Measurements from ENCODE around the gene OR2J2.
"Not testable (repeated sequence)": the region's sequence is repeated elsewhere in the genome, so short reads cannot be mapped to it uniquely, and the experiment has no call there.

The OR2J2 gene

GRCh38 chr6:29170607-29171006 lies at the start of gene OR2J2:
Gene OR2J2, plus strand, starts transcription at chr6:29170907. Its CDS starts 2,729 bp downstream, at chr6:29173636.
- not testable (repeated sequence) for DNase-seq

- no peak for DNase-seq
Observed at GRCh38 chr6:29129326-29130012, 41.2 kb upstream of the OR2J2 start.

- no peak for DNase-seq
Observed at GRCh38 chr6:29130644-29131043, 40.1 kb upstream of the OR2J2 start.

GRCh38 chr6:29131691-29132090 lies 39.0 kb upstream of the OR2J2 start:
- no peak for DNase-seq

GRCh38 chr6:29137724-29138123 lies 33.0 kb upstream of the OR2J2 start:
- DNase-seq: no peak

GRCh38 chr6:29141606-29142005 lies 29.1 kb upstream of the OR2J2 start:
- no peak for DNase-seq

GRCh38 chr6:29142309-29142708 lies 28.4 kb upstream of the OR2J2 start:
- no peak for DNase-seq

GRCh38 chr6:29146179-29146578 lies 24.5 kb upstream of the OR2J2 start:
- no peak for DNase-seq

GRCh38 chr6:29147074-29147473 lies 23.6 kb upstream of the OR2J2 start:
- no peak for DNase-seq

- DNase-seq: not testable (repeated sequence)
Observed at GRCh38 chr6:29149444-29149843, 21.3 kb upstream of the OR2J2 start.

- no peak for DNase-seq
Observed at GRCh38 chr6:29153083-29153482, 17.6 kb upstream of the OR2J2 start.

GRCh38 chr6:29155182-29155581 lies 15.5 kb upstream of the OR2J2 start:
- DNase-seq: not testable (repeated sequence)

- DNase-seq: not testable (repeated sequence)
Observed at GRCh38 chr6:29159922-29160321, 10.8 kb upstream of the OR2J2 start.

- DNase-seq: not testable (repeated sequence)
Observed at GRCh38 chr6:29165571-29165970, 5.1 kb upstream of the OR2J2 start.

GRCh38 chr6:29171736-29172135 lies 1.0 kb downstream of the OR2J2 start:
- DNase-seq: no peak

GRCh38 chr6:29183594-29183993 lies 12.9 kb downstream of the OR2J2 start:
- no peak for DNase-seq

- not testable (repeated sequence) for DNase-seq
Observed at GRCh38 chr6:29188659-29189058, 18.0 kb downstream of the OR2J2 start.

- no peak for DNase-seq
Observed at GRCh38 chr6:29200767-29201662, 30.3 kb downstream of the OR2J2 start.

- DNase-seq: no peak
Observed at GRCh38 chr6:29201966-29202365, 31.3 kb downstream of the OR2J2 start.

GRCh38 chr6:29211488-29211887 lies 40.8 kb downstream of the OR2J2 start:
- DNase-seq: no peak

GRCh38 chr6:29216528-29216927 lies 45.8 kb downstream of the OR2J2 start:
- DNase-seq: no peak

- DNase-seq: not testable (repeated sequence)
Observed at GRCh38 chr6:29217242-29217641, 46.5 kb downstream of the OR2J2 start.

- DNase-seq: not testable (repeated sequence)
Observed at GRCh38 chr6:29218056-29218455, 47.3 kb downstream of the OR2J2 start.
